ENCODE results near the gene PLAAT1. TPM values are rescaled to one million over a fixed set of nuclear protein-coding genes. Genes with fewer than 3 reads are reported as not detected.

PLAAT1 gene
- total and polyA plus RNA-seq, 8 donors, result 1.00 to 5.8 (median 1.6) TPM; not detected in 5

GRCh38 chr3:193270451-193270850 is 29.4 kb downstream of the PLAAT1 start:
- no peaks in the 10 kb centered on the region for H3K27me3 ChIP-seq
- WGBS, 5 donors, result 58 to 70% (median 66%) methylated on average over 3 of the region's 3 CpGs
- DNase-seq, result no peak
- H3K4me1 ChIP-seq, result no peaks in the 10 kb centered on the region
- H3K4me3 ChIP-seq, result no peak overlapping the region
- TF ChIP-seq POLR2A (IDR thresholded peaks at IDR 0.05) (no peak), EP300 (IDR thresholded peaks at IDR 0.05) (no peak), CTCF (IDR thresholded peaks at IDR 0.05) (no peak), POLR2AphosphoS5 (IDR thresholded peaks at IDR 0.05) (no peak)
- no peak overlapping the region for H3K27ac ChIP-seq
- H3K36me3 ChIP-seq, result no peaks in the 10 kb centered on the region
- no peaks in the 10 kb centered on the region for H3K9me3 ChIP-seq
- intact Hi-C loops (cut with DNase I; ENCODE audit: low total_unique reads), result no loop called here

GRCh38 chr3:193271101-193271840 is 30.2 kb downstream of the PLAAT1 start:
- TF ChIP-seq POLR2A (IDR thresholded peaks at IDR 0.05) (no peak), POLR2AphosphoS5 (IDR thresholded peaks at IDR 0.05) (no peak), EP300 (IDR thresholded peaks at IDR 0.05) (no peak), CTCF (IDR thresholded peaks at IDR 0.05) (no peak)
- no peaks in the 10 kb centered on the region for H3K4me1 ChIP-seq
- no peaks in the 10 kb centered on the region for H3K27me3 ChIP-seq
- no peaks in the 10 kb centered on the region for H3K36me3 ChIP-seq
- no peaks in the 10 kb centered on the region for H3K9me3 ChIP-seq
- intact Hi-C loops (cut with DNase I; ENCODE audit: low total_unique reads), result no loop called here
- WGBS, 5 donors, result 65 to 79% (median 66%) methylated on average over 3 of the region's 3 CpGs
- H3K4me3 ChIP-seq, result no peak overlapping the region
- no peak for DNase-seq
- H3K27ac ChIP-seq, result no peak overlapping the region

- intact Hi-C loops (cut with DNase I; ENCODE audit: low total_unique reads), result no loop called here
- TF ChIP-seq EP300 (IDR thresholded peaks at IDR 0.05) (no peak), CTCF (IDR thresholded peaks at IDR 0.05) (no peak), POLR2A (IDR thresholded peaks at IDR 0.05) (no peak), POLR2AphosphoS5 (IDR thresholded peaks at IDR 0.05) (no peak)
- WGBS, 5 donors, result 70 to 88% (median 81%) methylated on average over 3 of the region's 3 CpGs
- H3K36me3 ChIP-seq, result no peaks in the 10 kb centered on the region
- no peak overlapping the region for H3K27ac ChIP-seq
- H3K27me3 ChIP-seq, result no peaks in the 10 kb centered on the region
- H3K4me3 ChIP-seq, result no peak overlapping the region
- no peak for DNase-seq
- H3K9me3 ChIP-seq, result peaks cover 0 to 17% (median 9%) of the 10 kb centered on the region in 4 donors
- H3K4me1 ChIP-seq, result no peaks in the 10 kb centered on the region
Observed at GRCh38 chr3:193292386-193292785, 51.4 kb downstream of the PLAAT1 start.

- TF ChIP-seq CTCF (IDR thresholded peaks at IDR 0.05) (no peak), POLR2A (IDR thresholded peaks at IDR 0.05) (no peak), EP300 (IDR thresholded peaks at IDR 0.05) (no peak), POLR2AphosphoS5 (IDR thresholded peaks at IDR 0.05) (no peak)
- Histone ChIP-seq H3K27me3 (no peaks in the 10 kb centered on the region), H3K9me3 (peaks cover 0 to 17% (median 9%) of the 10 kb centered on the region in 4 donors), H3K27ac (no peak overlapping the region), H3K4me1 (no peaks in the 10 kb centered on the region), H3K4me3 (no peak overlapping the region), H3K36me3 (no peaks in the 10 kb centered on the region)
- WGBS, 5 donors, result 74 to 89% (median 83%) methylated on average over 2 of the region's 2 CpGs
- intact Hi-C loops (cut with DNase I; ENCODE audit: low total_unique reads), result no loop called here
- DNase-seq, result no peak
Observed at GRCh38 chr3:193295985-193296384, 55.0 kb downstream of the PLAAT1 start.

All from stomach (tissue), 9 donors.